ENCODE results near the gene ANKUB1. TPM values are rescaled to one million over a fixed set of nuclear protein-coding genes. Genes with fewer than 3 reads are reported as not detected.

Gene ANKUB1
- total and polyA plus RNA-seq, 8 donors, result not detected

DNA sequence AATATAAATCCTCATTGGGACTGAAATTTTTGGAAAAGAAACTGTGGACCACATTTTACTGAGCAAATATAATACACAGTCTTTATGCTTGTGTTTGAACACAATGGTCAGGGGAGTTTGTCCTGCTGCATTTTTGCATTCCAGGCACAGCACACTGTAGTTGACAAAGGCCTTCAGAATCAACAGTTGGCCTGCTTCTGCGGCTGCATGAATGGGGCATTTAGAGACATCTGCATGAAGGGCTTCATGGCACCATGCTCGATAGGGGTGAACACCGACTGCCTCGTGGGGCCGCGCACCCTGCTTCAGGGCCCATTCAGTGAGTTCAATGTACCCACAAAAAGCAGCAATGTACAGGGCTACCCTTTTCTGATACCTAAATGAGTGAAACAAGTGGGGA is 24.6 kb downstream of the ANKUB1 start:
- WGBS, 2 donors, result 71 to 75% methylated on average over 6 of the region's 6 CpGs
- intact Hi-C loops (cut with DNase I), result no loop called here
- DNase-seq, result no peak
- FAIRE-seq, result no peak
- Histone ChIP-seq H3K27ac (no peak overlapping the region), H3K4me3 (no peak overlapping the region), H3K4me1 (no peaks in the 10 kb centered on the region), H3K36me3 (no peaks in the 10 kb centered on the region), H3K27me3 (no peaks in the 10 kb centered on the region), H3K9me3 (no peaks in the 10 kb centered on the region)
- TF ChIP-seq, protein P1, sequence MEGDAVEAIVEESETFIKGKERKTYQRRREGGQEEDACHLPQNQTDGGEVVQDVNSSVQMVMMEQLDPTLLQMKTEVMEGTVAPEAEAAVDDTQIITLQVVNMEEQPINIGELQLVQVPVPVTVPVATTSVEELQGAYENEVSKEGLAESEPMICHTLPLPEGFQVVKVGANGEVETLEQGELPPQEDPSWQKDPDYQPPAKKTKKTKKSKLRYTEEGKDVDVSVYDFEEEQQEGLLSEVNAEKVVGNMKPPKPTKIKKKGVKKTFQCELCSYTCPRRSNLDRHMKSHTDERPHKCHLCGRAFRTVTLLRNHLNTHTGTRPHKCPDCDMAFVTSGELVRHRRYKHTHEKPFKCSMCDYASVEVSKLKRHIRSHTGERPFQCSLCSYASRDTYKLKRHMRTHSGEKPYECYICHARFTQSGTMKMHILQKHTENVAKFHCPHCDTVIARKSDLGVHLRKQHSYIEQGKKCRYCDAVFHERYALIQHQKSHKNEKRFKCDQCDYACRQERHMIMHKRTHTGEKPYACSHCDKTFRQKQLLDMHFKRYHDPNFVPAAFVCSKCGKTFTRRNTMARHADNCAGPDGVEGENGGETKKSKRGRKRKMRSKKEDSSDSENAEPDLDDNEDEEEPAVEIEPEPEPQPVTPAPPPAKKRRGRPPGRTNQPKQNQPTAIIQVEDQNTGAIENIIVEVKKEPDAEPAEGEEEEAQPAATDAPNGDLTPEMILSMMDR (IDR thresholded peaks at IDR 0.05), result no peak
- ATAC-seq, result no peak

DNA sequence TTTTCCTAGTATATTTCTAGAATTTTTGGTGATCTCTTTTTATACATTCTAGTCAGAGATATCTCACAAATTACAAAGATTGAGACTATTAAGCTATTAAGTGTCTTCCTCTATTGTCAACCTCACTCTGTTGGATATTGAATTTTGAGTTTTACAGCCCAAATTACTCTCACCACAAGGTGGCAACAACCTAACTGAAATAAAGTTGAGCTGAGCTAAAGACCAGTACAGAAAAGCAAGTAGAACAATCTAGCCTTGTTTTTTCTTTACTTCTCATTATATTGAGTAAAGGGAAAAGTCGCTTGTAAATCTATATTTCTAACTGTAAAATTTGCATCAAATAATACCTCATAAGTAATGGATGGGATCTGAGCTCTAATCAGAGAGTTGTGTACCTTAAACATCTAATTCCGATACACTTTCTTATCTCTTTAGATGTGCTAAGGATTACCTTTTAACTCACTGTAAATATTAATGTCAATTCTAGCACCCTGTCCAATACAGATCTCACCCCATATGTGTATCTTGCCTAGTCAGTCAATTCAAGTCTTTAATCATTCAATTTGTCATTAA is 26.5 kb downstream of the ANKUB1 start:
- Histone ChIP-seq H3K4me3 (no peak overlapping the region), H3K4me1 (no peaks in the 10 kb centered on the region), H3K9me3 (no peaks in the 10 kb centered on the region), H3K36me3 (no peaks in the 10 kb centered on the region), H3K27ac (no peak overlapping the region), H3K27me3 (no peaks in the 10 kb centered on the region)
- DNase-seq (no peak), FAIRE-seq (no peak), ATAC-seq (peak in 3 of 4 donors; percentile 62 to 66 (median 63))
- 14 to 25% methylated on average over 2 of the region's 2 CpGs for WGBS, 2 donors
- intact Hi-C loops (cut with DNase I), result no loop called here
- TF ChIP-seq, protein P1 (IDR thresholded peaks at IDR 0.05), result peak in 2 of 4 donors; percentile 18 to 34

DNA sequence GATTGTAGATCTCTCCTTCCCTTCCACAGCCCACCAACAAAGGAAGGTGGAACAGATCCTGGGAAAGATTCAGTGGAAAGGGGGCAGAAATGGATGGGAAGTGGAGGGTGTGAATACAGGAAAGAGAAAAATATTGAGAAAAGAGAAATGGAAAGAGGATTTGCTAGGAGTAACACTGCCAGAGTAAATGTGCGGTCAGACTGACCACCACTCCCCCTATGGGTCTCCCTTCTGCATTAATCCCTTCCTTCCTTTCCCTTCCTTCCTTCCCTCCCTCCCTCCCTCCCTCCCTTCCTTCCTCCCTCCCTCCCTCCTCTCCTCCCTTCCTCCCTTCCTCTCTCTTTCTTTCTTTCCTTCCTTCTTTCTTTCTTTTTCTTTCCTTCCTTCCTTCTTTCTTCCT is 28.1 kb downstream of the ANKUB1 start:
- Histone ChIP-seq H3K27ac (no peak overlapping the region), H3K27me3 (no peaks in the 10 kb centered on the region), H3K36me3 (no peaks in the 10 kb centered on the region), H3K9me3 (no peaks in the 10 kb centered on the region), H3K4me3 (no peak overlapping the region), H3K4me1 (no peaks in the 10 kb centered on the region)
- intact Hi-C loops (cut with DNase I), result no loop called here
- 78 to 80% methylated on average over 1 of the region's 1 CpG for WGBS, 2 donors
- DNase-seq, result no peak
- ATAC-seq, result no peak
- TF ChIP-seq, protein P1 (IDR thresholded peaks at IDR 0.05), result no peak
- no peak for FAIRE-seq

DNA sequence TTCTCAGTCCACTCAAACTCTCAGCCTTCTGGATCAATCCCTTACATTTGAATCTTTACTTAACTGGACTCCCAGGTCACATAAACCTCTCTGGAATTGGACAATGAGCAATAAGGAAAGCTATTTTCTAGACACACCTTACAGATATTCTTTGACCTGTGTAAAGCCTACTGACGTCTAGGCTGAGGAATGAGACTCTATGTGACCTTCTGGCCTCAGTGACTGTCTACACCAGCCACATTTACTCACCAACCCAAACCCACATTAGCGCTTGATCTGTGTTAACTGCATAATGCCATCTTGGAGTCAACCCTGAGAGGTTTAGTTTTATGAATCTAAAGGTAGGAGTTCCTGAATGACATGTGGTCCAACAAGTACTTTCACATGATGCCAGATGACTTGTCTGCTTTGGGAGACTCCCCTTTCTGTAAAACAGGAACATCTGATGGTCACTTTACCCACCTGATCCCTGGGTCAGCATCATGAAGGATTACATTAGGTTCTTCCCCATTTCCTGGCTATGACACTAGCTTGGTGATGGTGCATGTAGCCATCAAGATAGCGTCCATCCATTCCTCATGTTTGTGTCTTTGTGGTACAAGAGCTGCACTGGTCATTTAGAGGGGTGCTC is 28.7 kb downstream of the ANKUB1 start:
- ATAC-seq (no peak), FAIRE-seq (no peak), DNase-seq (no peak)
- no peaks in the 10 kb centered on the region for H3K36me3 ChIP-seq
- no peaks in the 10 kb centered on the region for H3K9me3 ChIP-seq
- H3K4me1 ChIP-seq, result no peaks in the 10 kb centered on the region
- H3K27ac ChIP-seq, result no peak overlapping the region
- no peaks in the 10 kb centered on the region for H3K27me3 ChIP-seq
- intact Hi-C loops (cut with DNase I), result no loop called here
- WGBS, 2 donors, result 51 to 62% methylated on average over 3 of the region's 3 CpGs
- TF ChIP-seq, protein P1 (IDR thresholded peaks at IDR 0.05), result no peak
- H3K4me3 ChIP-seq, result no peak overlapping the region

DNA sequence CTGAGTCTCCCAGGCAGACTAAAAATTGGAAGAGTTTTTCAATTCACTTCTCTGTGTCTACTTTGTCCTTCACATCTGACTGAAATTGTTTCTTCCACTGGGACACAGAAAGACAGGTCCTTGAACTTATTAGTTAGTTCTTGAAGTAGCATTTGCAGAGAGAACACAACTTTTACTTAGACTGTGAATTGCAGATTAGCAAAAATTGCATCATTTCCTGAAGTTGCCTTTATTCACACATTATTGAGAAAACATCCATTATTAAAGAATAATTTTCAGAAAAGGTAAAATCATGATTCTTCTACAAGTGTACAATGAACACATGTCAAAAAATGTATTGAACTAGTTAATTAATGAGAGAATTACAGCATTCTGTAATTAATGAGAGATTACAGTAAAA is 38.6 kb downstream of the ANKUB1 start:
- TF ChIP-seq, protein P1 (IDR thresholded peaks at IDR 0.05), result no peak
- peaks cover 0 to 8% (median 3%) of the 10 kb centered on the region in 3 donors for H3K4me1 ChIP-seq
- H3K9me3 ChIP-seq, result no peaks in the 10 kb centered on the region
- no peaks in the 10 kb centered on the region for H3K36me3 ChIP-seq
- no peaks in the 10 kb centered on the region for H3K27me3 ChIP-seq
- H3K4me3 ChIP-seq, result no peak overlapping the region
- intact Hi-C loops (cut with DNase I), result no loop called here
- H3K27ac ChIP-seq, result no peak overlapping the region
- DNase-seq, result no peak
- no peak for FAIRE-seq
- no peak for ATAC-seq
